Measurements from ENCODE around the gene TNFSF8. TPM values are rescaled to one million over a fixed set of nuclear protein-coding genes. Genes with fewer than 3 reads are reported as not detected.

TNFSF8 gene
- total and polyA plus RNA-seq, 2 donors (not counting 3 experiments of a cell fraction or from before 2014, with no cell fraction given) = not detected

DNA sequence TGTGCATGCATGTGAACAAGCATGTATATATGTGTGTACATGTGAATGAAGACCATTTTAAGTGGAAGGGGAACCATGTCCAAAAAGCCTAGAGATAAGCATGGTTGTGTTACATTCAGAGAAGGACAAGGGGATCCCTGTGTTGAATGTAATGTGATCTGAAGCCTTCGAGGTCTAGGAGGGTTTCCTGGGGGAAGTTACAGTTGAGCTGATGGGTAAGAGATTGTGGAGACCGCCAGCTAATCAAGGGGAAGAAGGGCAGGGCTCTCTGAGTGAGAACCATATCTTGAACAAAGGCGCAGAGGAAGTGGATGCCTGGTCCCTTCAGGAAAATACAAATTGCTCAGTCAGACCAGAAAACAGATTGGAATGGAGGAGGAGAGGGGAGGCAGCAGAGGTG, 79.1 kb downstream of the TNFSF8 start:
- no peak for FAIRE-seq
- CTCF ChIA-PET = no interaction called here
- dilution Hi-C loops (cut with MboI; ENCODE audit: extremely low pct_ligation_motif_present, low sequenced_read_pairs) = no loop called here

More for the DNA sequence above, 79.1 kb downstream of the TNFSF8 start:
- no TSS peak for BruUV-seq (replicated peaks)
- no peak for DNase-seq (ENCODE audit: low read depth, low spot score)
- Histone ChIP-seq H3K27ac (ENCODE audit: insufficient read depth, low read depth, low read length) (no peak overlapping the region), H3K4me2 (ENCODE audit: insufficient read depth, low read length) (no peak overlapping the region), H3K9ac (replicated peaks; ENCODE audit: extremely low read depth, insufficient read depth, low read length) (no peak overlapping the region), H3K4me3 (replicated peaks in 1 of 3; ENCODE audit: insufficient read depth in 1 of 3, low read depth in 1 of 3, low read length in 3 of 3) (no peak overlapping the region), H3K9me3 (replicated peaks; ENCODE audit: control insufficient read depth, insufficient read depth, low read length) (no peaks in the 10 kb centered on the region), H3K36me3 (ENCODE audit: control insufficient read depth in 2 of 2, extremely low read depth in 1 of 2, insufficient read depth in 2 of 2, low read length in 2 of 2) (no peaks in the 10 kb centered on the region), H3K27me3 (ENCODE audit: control insufficient read depth in 2 of 2, insufficient read depth in 2 of 2, low read length in 2 of 2) (no peaks in the 10 kb centered on the region), H4K20me1 (replicated peaks; ENCODE audit: control insufficient read depth, extremely low read depth, insufficient read depth, low read length) (no peaks in the 10 kb centered on the region), H2AFZ (ENCODE audit: low read depth, low read length) (no peak overlapping the region), H3K79me2 (ENCODE audit: control insufficient read depth, insufficient read depth, low read length) (no peaks in the 10 kb centered on the region), H3K9me1 (replicated peaks; ENCODE audit: control insufficient read depth, extremely low read depth, insufficient read depth, low read length) (no peaks in the 10 kb centered on the region), H3K4me1 (ENCODE audit: control insufficient read depth, extremely low read depth, insufficient read depth, low read length) (peaks cover 10% of the 10 kb centered on the region)
- POLR2A ChIA-PET = no interaction called here
- TF ChIP-seq, protein P1, sequence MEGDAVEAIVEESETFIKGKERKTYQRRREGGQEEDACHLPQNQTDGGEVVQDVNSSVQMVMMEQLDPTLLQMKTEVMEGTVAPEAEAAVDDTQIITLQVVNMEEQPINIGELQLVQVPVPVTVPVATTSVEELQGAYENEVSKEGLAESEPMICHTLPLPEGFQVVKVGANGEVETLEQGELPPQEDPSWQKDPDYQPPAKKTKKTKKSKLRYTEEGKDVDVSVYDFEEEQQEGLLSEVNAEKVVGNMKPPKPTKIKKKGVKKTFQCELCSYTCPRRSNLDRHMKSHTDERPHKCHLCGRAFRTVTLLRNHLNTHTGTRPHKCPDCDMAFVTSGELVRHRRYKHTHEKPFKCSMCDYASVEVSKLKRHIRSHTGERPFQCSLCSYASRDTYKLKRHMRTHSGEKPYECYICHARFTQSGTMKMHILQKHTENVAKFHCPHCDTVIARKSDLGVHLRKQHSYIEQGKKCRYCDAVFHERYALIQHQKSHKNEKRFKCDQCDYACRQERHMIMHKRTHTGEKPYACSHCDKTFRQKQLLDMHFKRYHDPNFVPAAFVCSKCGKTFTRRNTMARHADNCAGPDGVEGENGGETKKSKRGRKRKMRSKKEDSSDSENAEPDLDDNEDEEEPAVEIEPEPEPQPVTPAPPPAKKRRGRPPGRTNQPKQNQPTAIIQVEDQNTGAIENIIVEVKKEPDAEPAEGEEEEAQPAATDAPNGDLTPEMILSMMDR (IDR thresholded peaks at IDR 0.05; ENCODE audit: extremely low read depth in 1 of 2, insufficient read depth in 1 of 2, low read depth in 1 of 2, low read length in 2 of 2) = no peak
- TF ChIP-seq JUN (IDR thresholded peaks at IDR 0.05; ENCODE audit: borderline replicate concordance, insufficient read depth, insufficient read length, low read depth) (no peak), MYC (IDR thresholded peaks at IDR 0.05; ENCODE audit: low read depth, low read length) (no peak), POLR2AphosphoS5 (IDR thresholded peaks at IDR 0.05; ENCODE audit: insufficient read depth, low read depth, low read length) (no peak)
- intact Hi-C loops (cut with micrococcal nuclease) = no loop called here

Other genes starting within 250 kb of the TNFSF8 start
- not detected in 2 replicates for gene TEX48, start 248.4 kb downstream of the TNFSF8 start, total RNA-seq
- not detected in 2 replicates for gene TEX48, start 248.4 kb downstream of the TNFSF8 start, polyA plus RNA-seq
- gene TNFSF15, start 124.6 kb downstream of the TNFSF8 start, total RNA-seq = 13.6 and 14.3 TPM in 2 replicates
- 7.3 and 8.4 TPM in 2 replicates for gene TNFSF15, start 124.6 kb downstream of the TNFSF8 start, polyA plus RNA-seq
- 0.29 TPM in 1 of 2 replicates, not detected in the other for gene TNC, start 187.6 kb upstream of the TNFSF8 start, total RNA-seq
- not detected in 2 replicates for gene TNC, start 187.6 kb upstream of the TNFSF8 start, polyA plus RNA-seq